IMR-90 (cell line): ENCODE results near the gene PARP6. TPM values are rescaled to one million over a fixed set of nuclear protein-coding genes. Genes with fewer than 3 reads are reported as not detected.
A peak's percentile ranks its signal among the peaks of the same experiment; 100 is the strongest.

Experiments used
- ATAC-seq: fragments of 200-7000 bp; cut with Tn5 transposase; 2 replicates; pipeline ENCODE4 v1.9.1; 2020; ENCODE audit warnings: low read depth, mild to moderate bottlenecking, moderate library complexity
- BruUV-seq: library from RNA; stranded (reverse); fragments of 400-500 nt; replicated peaks from 2 replicates; lab custom pipeline; 2021; lab: Mats Ljungman, UMichigan
- CTCF ChIA-PET: fragments of 300-600 bp; formaldehyde crosslinking; extraction: SDS; loops from one replicate; lab custom pipeline; 2021; ENCODE audit warnings: antibody characterized with exemption; lab: Yijun Ruan, JAX
- POLR2A ChIA-PET: fragments of 300-600 bp; sonication (Branson Sonifier 250); formaldehyde crosslinking; loops from one replicate; lab custom pipeline; 2022; ENCODE audit warnings: antibody characterized with exemption; ENCODE audit not compliant: unreplicated experiment; lab: Charles Lee
- DNase-seq: peaks from one replicate; pipeline ENCODE4 v3.0.0; 2013
- H2AFZ ChIP-seq: replicated peaks from 2 replicates; pipeline ENCODE3; 2013; ENCODE audit warnings: low read length, mild to moderate bottlenecking; ENCODE audit not compliant: poor library complexity
- H2AK5ac ChIP-seq: 2 replicates; pipeline ENCODE4 v1.6.1; 2013; ENCODE audit warnings: low read depth, low read length, inconsistent platforms
- H2AK9ac ChIP-seq: replicated peaks from 2 replicates; pipeline ENCODE3; 2013; ENCODE audit warnings: mild to moderate bottlenecking, low read depth, low read length, moderate library complexity; ENCODE audit not compliant: poor library complexity
- H2BK120ac ChIP-seq: 2 replicates; pipeline ENCODE4 v1.6.1; 2013; ENCODE audit warnings: low read depth, low read length, inconsistent platforms
- H2BK15ac ChIP-seq: 3 replicates; pipeline ENCODE4 v1.6.1; 2013; ENCODE audit warnings: low read depth, low read length, inconsistent platforms
- H2BK20ac ChIP-seq: 2 replicates; pipeline ENCODE4 v1.6.1; 2013; ENCODE audit warnings: low read depth, mild to moderate bottlenecking, inconsistent platforms, low read length, moderate library complexity
- H2BK5ac ChIP-seq: 2 replicates; pipeline ENCODE4 v1.6.1; 2013; ENCODE audit warnings: mild to moderate bottlenecking, low read depth, low read length, inconsistent platforms; ENCODE audit not compliant: poor library complexity, severe bottlenecking
- H3K14ac ChIP-seq: replicated peaks from 2 replicates; pipeline ENCODE4 v1.6.1; 2013; ENCODE audit warnings: low read depth, low read length, inconsistent platforms
- H3K18ac ChIP-seq: 2 replicates; pipeline ENCODE4 v1.6.1; 2013; ENCODE audit warnings: low read depth, low read length, control low read depth
- H3K23ac ChIP-seq: 2 replicates; pipeline ENCODE4 v1.6.1; 2013; ENCODE audit warnings: low read depth, low read length, inconsistent platforms
- H3K27ac ChIP-seq: 2 replicates; pipeline ENCODE4 v1.5.1; 2013; ENCODE audit warnings: mild to moderate bottlenecking, control low read depth, low read length; ENCODE audit not compliant: insufficient read depth
- H3K27me3 ChIP-seq: 2 replicates; pipeline ENCODE4 v1.6.1; 2013; ENCODE audit warnings: low read length; ENCODE audit not compliant: control insufficient read depth, insufficient read depth
- H3K36me3 ChIP-seq: 2 replicates; pipeline ENCODE4 v1.6.1; 2013; ENCODE audit warnings: low read length, mixed read lengths; ENCODE audit not compliant: control insufficient read depth, insufficient read depth
- H3K4ac ChIP-seq: 2 replicates; pipeline ENCODE4 v1.6.1; 2013; ENCODE audit warnings: low read depth, low read length, inconsistent platforms
- H3K4me1 ChIP-seq: 2 replicates; pipeline ENCODE4 v1.6.1; 2013; ENCODE audit warnings: low read length, mixed read lengths; ENCODE audit not compliant: control insufficient read depth, insufficient read depth
- H3K4me2 ChIP-seq: 2 replicates; pipeline ENCODE4 v1.6.1; 2013; ENCODE audit warnings: low read depth, mild to moderate bottlenecking, control low read depth, low read length, moderate library complexity
- H3K4me3 ChIP-seq: 2 replicates; pipeline ENCODE4 v1.5.1; 2013; ENCODE audit warnings: low read depth, mild to moderate bottlenecking, control low read depth, low read length, moderate library complexity; ENCODE audit not compliant: insufficient read depth
- H3K56ac ChIP-seq: 2 replicates; pipeline ENCODE4 v1.6.1; 2013; ENCODE audit warnings: low read length, inconsistent platforms; ENCODE audit not compliant: insufficient read depth; ENCODE audit errors: extremely low read depth
- H3K79me1 ChIP-seq, 2 experiments: 2 replicates each; pipeline ENCODE4 v1.6.1; 2013; ENCODE audit warnings: low read length in 2 of 2, inconsistent platforms in 1 of 2, low read depth in 1 of 2
- H3K9ac ChIP-seq: 2 replicates; pipeline ENCODE4 v1.6.1; 2013; ENCODE audit warnings: low read depth, low read length, control low read depth
- H3K9me1 ChIP-seq: 2 replicates; pipeline ENCODE4 v1.6.1; 2013; ENCODE audit warnings: low read length, inconsistent platforms; ENCODE audit not compliant: insufficient read depth
- H3K9me3 ChIP-seq: 2 replicates; pipeline ENCODE4 v1.6.1; 2013; ENCODE audit warnings: low read length; ENCODE audit not compliant: control insufficient read depth, insufficient read depth
- H4K20me1 ChIP-seq: 2 replicates; pipeline ENCODE4 v1.6.1; 2013; ENCODE audit warnings: low read length, inconsistent platforms; ENCODE audit not compliant: insufficient read depth
- H4K5ac ChIP-seq: 2 replicates; pipeline ENCODE4 v1.6.1; 2013; ENCODE audit warnings: mild to moderate bottlenecking, low read depth, low read length, control low read depth
- H4K8ac ChIP-seq, 2 experiments: 2 replicates each; pipeline ENCODE4 v1.6.1; 2013; ENCODE audit warnings: low read depth in 2 of 2, low read length in 2 of 2, control low read depth in 1 of 2, inconsistent platforms in 1 of 2
- H4K91ac ChIP-seq: 2 replicates; pipeline ENCODE4 v1.6.1; 2013; ENCODE audit warnings: low read depth, low read length, inconsistent platforms; ENCODE audit not compliant: insufficient read depth
- BHLHE40 ChIP-seq: fragments of 150-350 bp; IDR thresholded peaks from 2 replicates; pipeline ENCODE4 v1.6.1; 2016; ENCODE audit warnings: mild to moderate bottlenecking, low read depth, low read length
- CEBPB ChIP-seq: IDR thresholded peaks from 2 replicates; pipeline ENCODE4 v1.6.1; 2012; ENCODE audit warnings: low read depth, low read length, improper control_type of control experiment
- CHD1 ChIP-seq: IDR thresholded peaks from 2 replicates; pipeline ENCODE4 v1.6.1; 2012; ENCODE audit warnings: low read depth, low read length, improper control_type of control experiment
- MAFK ChIP-seq: IDR thresholded peaks from 2 replicates; pipeline ENCODE4 v1.6.1; 2012; ENCODE audit warnings: low read depth, low read length, improper control_type of control experiment
- MAZ ChIP-seq: IDR thresholded peaks from 2 replicates; pipeline ENCODE4 v1.6.1; 2012; ENCODE audit warnings: low read depth, mild to moderate bottlenecking, low read length, improper control_type of control experiment, moderate library complexity, borderline replicate concordance
- MXI1 ChIP-seq: IDR thresholded peaks from 2 replicates; pipeline ENCODE4 v1.6.1; 2012; ENCODE audit warnings: low read depth, mild to moderate bottlenecking, low read length, moderate library complexity, borderline replicate concordance
- NFE2L2 ChIP-seq: fragments of 150-350 bp; IDR thresholded peaks from 2 replicates; pipeline ENCODE4 v1.6.1; 2016; ENCODE audit warnings: low read depth, mild to moderate bottlenecking, low read length
- POLR2A ChIP-seq: IDR thresholded peaks from 2 replicates; pipeline ENCODE4 v1.6.1; 2012; ENCODE audit warnings: mild to moderate bottlenecking, low read depth, low read length
- RAD21 ChIP-seq: IDR thresholded peaks from 2 replicates; pipeline ENCODE4 v1.6.1; 2012; ENCODE audit warnings: low read length, improper control_type of control experiment
- RCOR1 ChIP-seq: IDR thresholded peaks from 2 replicates; pipeline ENCODE4 v1.6.1; 2012; ENCODE audit warnings: mild to moderate bottlenecking, low read length, improper control_type of control experiment; ENCODE audit not compliant: insufficient replicate concordance
- RFX5 ChIP-seq: IDR thresholded peaks from 2 replicates; pipeline ENCODE4 v1.8.0; 2012; ENCODE audit warnings: low read depth, mild to moderate bottlenecking, low read length, moderate library complexity
- SMC3 ChIP-seq: fragments of 150-350 bp; IDR thresholded peaks from 2 replicates; pipeline ENCODE4 v1.6.1; 2016; ENCODE audit warnings: low read depth, mild to moderate bottlenecking, antibody characterized with exemption, low read length, moderate library complexity
- WGBS, 2 experiments: methylation state at CpG; one replicate each; pipeline versions ENCODE4 v1.1.5 to v1.1.7; 2013; ENCODE audit warnings: missing lambda C conversion rate in 2 of 2; ENCODE audit not compliant: insufficient read length in 1 of 2; ENCODE audit errors: extremely low coverage in 2 of 2; 5-methylcytosine and 5-hydroxymethylcytosine counted together
- dilution Hi-C: fragments of 300-500 bp; cut with HindIII; formaldehyde crosslinking; loops from one replicate; pipeline ENCODE4 v1.14.3; 2018; ENCODE audit warnings: low sequenced_read_pairs; ENCODE audit not compliant: unreplicated experiment
- in situ Hi-C: fragments of 300-500 bp; cut with MboI; formaldehyde crosslinking; loops from 3 replicates; pipeline ENCODE4 v1.14.3; 2019; ENCODE audit warnings: low sequenced_read_pairs, inconsistent platforms, mixed read lengths
- intact Hi-C: fragments of 100-400 bp; cut with micrococcal nuclease; formaldehyde crosslinking; loops from 2 replicates; pipeline ENCODE4 v1.10.0; 2022
- polyA plus RNA-seq, 3 experiments: library from polyadenylated mRNA; depleted of rRNA; stranded (reverse); fragments of >200 nt; gene quantifications; 2 replicates each; pipeline ENCODE4 v1.2.3, GENCODE V29; 2012; ENCODE audit warnings: low replicate concordance in 1 of 3
- total RNA-seq: library from RNA; depleted of rRNA; stranded (reverse); fragments of >200 nt; gene quantifications from 2 replicates; pipeline ENCODE4 v1.2.3, GENCODE V29; 2012
- TF ChIP-seq, protein P1 (sequence below): fragments of 150-350 bp; IDR thresholded peaks from 2 replicates; pipeline ENCODE4 v1.6.1; 2017; ENCODE audit warnings: mild to moderate bottlenecking, antibody characterized with exemption, low read length, low read depth
- TF ChIP-seq, protein P2 (sequence below): fragments of 150-350 bp; IDR thresholded peaks from 2 replicates; pipeline ENCODE4 v1.6.1; 2016; ENCODE audit warnings: low read depth, mild to moderate bottlenecking, low read length, moderate library complexity, borderline replicate concordance

The PARP6 gene
- total and polyA plus RNA-seq, 2 of the 4 experiments (the other 2 are of a cell fraction): 13.4 to 45.1 TPM

DNA sequence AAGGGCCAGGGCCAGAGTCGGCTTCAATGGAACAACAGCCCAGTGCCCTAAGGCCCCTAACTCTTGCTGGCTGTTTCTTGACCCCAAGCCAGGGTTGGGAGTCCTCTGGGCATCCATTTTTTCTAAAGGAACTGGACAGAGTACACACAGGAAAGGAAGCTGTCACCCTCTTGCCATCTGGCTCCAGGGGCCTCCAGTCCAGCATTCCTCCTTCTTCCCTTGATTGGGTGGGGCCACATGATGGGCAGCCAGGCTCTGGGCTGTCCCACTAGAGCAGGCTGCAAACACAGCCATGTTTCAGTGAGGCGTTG is 73.2 kb downstream of the PARP6 start:
- Histone ChIP-seq H3K4ac (no peak overlapping the region), H4K5ac (no peak overlapping the region), H3K14ac (no peak overlapping the region), H3K18ac (no peak overlapping the region), H3K4me2 (no peak overlapping the region), H4K20me1 (peaks cover 69% of the 10 kb centered on the region), H2BK20ac (no peak overlapping the region), H3K4me1 (peaks cover 2% of the 10 kb centered on the region; the same call in 1 of the 2 replicates), H3K27me3 (no peaks in the 10 kb centered on the region), H2AK5ac (no peak overlapping the region), H2BK120ac (no peak overlapping the region), H3K27ac (no peak overlapping the region), H3K56ac (no peak overlapping the region), H3K23ac (no peak overlapping the region), H3K9me1 (no peaks in the 10 kb centered on the region), H3K79me1 (peaks cover 19 to 41% of the 10 kb centered on the region in 2 experiments), H2AFZ (no peak overlapping the region), H3K9me3 (no peaks in the 10 kb centered on the region), H3K4me3 (no peak overlapping the region), H2BK5ac (no peak overlapping the region), H2BK15ac (no peak overlapping the region), H3K9ac (no peak overlapping the region), H4K8ac (no peak overlapping the region), H3K36me3 (peaks cover 58% of the 10 kb centered on the region), H4K91ac (no peak overlapping the region), H2AK9ac (no peak overlapping the region)
- in situ Hi-C loops (no loop called here), dilution Hi-C loops (no loop called here), intact Hi-C loops (loop anchor here (1.0 to 5.0 kb wide), 3 partner anchors 32 to 87 kb away; partner anchors contain the start of genes PARP6 and PKM)
- DNase-seq: no peak
- ChIA-PET POLR2A (no interaction called here), CTCF (no interaction called here)
- ATAC-seq: no peak
- TSS peak; percentile 100 for BruUV-seq
- WGBS, 2 experiments: 100% methylated on average over 1 of the region's 2 CpGs; no CpG with 5 or more reads in 1 of the 2 experiments
- TF ChIP-seq MAFK (no peak), MAZ (no peak), POLR2A (no peak), RAD21 (no peak), SMC3 (no peak), RFX5 (no peak), RCOR1 (no peak), NFE2L2 (no peak), MXI1 (no peak), CEBPB (no peak), CHD1 (no peak), BHLHE40 (no peak)
- TF ChIP-seq, protein P1, sequence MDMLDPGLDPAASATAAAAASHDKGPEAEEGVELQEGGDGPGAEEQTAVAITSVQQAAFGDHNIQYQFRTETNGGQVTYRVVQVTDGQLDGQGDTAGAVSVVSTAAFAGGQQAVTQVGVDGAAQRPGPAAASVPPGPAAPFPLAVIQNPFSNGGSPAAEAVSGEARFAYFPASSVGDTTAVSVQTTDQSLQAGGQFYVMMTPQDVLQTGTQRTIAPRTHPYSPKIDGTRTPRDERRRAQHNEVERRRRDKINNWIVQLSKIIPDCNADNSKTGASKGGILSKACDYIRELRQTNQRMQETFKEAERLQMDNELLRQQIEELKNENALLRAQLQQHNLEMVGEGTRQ: no peak
- TF ChIP-seq, protein P2, sequence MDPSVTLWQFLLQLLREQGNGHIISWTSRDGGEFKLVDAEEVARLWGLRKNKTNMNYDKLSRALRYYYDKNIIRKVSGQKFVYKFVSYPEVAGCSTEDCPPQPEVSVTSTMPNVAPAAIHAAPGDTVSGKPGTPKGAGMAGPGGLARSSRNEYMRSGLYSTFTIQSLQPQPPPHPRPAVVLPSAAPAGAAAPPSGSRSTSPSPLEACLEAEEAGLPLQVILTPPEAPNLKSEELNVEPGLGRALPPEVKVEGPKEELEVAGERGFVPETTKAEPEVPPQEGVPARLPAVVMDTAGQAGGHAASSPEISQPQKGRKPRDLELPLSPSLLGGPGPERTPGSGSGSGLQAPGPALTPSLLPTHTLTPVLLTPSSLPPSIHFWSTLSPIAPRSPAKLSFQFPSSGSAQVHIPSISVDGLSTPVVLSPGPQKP: no peak
